Measurements from ENCODE around the gene PDE8B.

The PDE8B gene

GRCh38 chr5:77170196-77170890, 40.1 kb upstream of the PDE8B start:
- TF ChIP-seq CTCF (IDR thresholded peaks at IDR 0.05) = no peak

GRCh38 chr5:77171141-77171910, 39.2 kb upstream of the PDE8B start:
- TF ChIP-seq CTCF (IDR thresholded peaks at IDR 0.05) = no peak

GRCh38 chr5:77172713-77173328, 37.7 kb upstream of the PDE8B start:
- TF ChIP-seq CTCF (IDR thresholded peaks at IDR 0.05) = no peak

- TF ChIP-seq CTCF (IDR thresholded peaks at IDR 0.05) = no peak
Measured at GRCh38 chr5:77174526-77174925, 36.0 kb upstream of the PDE8B start.

- no peak for TF ChIP-seq CTCF (IDR thresholded peaks at IDR 0.05)
Measured at GRCh38 chr5:77175231-77175630, 35.2 kb upstream of the PDE8B start.

- no peak for TF ChIP-seq CTCF (IDR thresholded peaks at IDR 0.05)
Measured at GRCh38 chr5:77176429-77176828, 34.1 kb upstream of the PDE8B start.

GRCh38 chr5:77177576-77177975, 32.9 kb upstream of the PDE8B start:
- no peak for TF ChIP-seq CTCF (IDR thresholded peaks at IDR 0.05)

Data from LNCAP (cell line).